Measurements from ENCODE around the gene ARHGAP36. TPM values are rescaled to one million over a fixed set of nuclear protein-coding genes. Genes with fewer than 3 reads are reported as not detected.

ARHGAP36 gene
- total and polyA plus RNA-seq, 9 of the 15 experiments (the other 6 are each of a cell fraction or from before 2014, with no cell fraction given), result not detected

GRCh38 chrX:131136776-131137175, 78.6 kb downstream of the ARHGAP36 start (continued):
- TF ChIP-seq RERE (CRISPR knock-in tag; IDR thresholded peaks at IDR 0.05; ENCODE audit: borderline replicate concordance), result no peak
- TF ChIP-seq ZNF354B (CRISPR knock-in tag; IDR thresholded peaks at IDR 0.05), result no peak
- no peak for TF ChIP-seq HEY1 (CRISPR knock-in tag; IDR thresholded peaks at IDR 0.05; ENCODE audit: borderline replicate concordance)
- TF ChIP-seq RBM15 (IDR thresholded peaks at IDR 0.05; ENCODE audit: insufficient read depth, low read length), result no peak
- TF ChIP-seq ZNF174 (CRISPR knock-in tag; IDR thresholded peaks at IDR 0.05), result no peak
- TF ChIP-seq ZNF408 (CRISPR knock-in tag; IDR thresholded peaks at IDR 0.05; ENCODE audit: low read depth), result peak; percentile 82; the same call in 1 of the 2 replicates
- TF ChIP-seq ZNF449 (CRISPR knock-in tag; IDR thresholded peaks at IDR 0.05), result peak; percentile 83; the same call in 1 of the 2 replicates
- TF ChIP-seq NR0B1 (IDR thresholded peaks at IDR 0.05; ENCODE audit: partially characterized antibody), result no peak
- TF ChIP-seq ZFP91 (CRISPR knock-in tag; IDR thresholded peaks at IDR 0.05), result no peak
- no peak for TF ChIP-seq YY1 (IDR thresholded peaks at IDR 0.05; ENCODE audit: borderline replicate concordance in 1 of 3, control insufficient read depth in 1 of 3, extremely low read depth in 1 of 3, insufficient read depth in 3 of 3, insufficient read length in 1 of 3, insufficient replicate concordance in 2 of 3, low read depth in 1 of 3, low read length in 2 of 3)
- no peak for TF ChIP-seq ZKSCAN3 (CRISPR knock-in tag; IDR thresholded peaks at IDR 0.05)
- TF ChIP-seq ZNF274 (IDR thresholded peaks at IDR 0.05; ENCODE audit: borderline replicate concordance, low read depth, low read length), result no peak
- TF ChIP-seq TCF3 (CRISPR knock-in tag; IDR thresholded peaks at IDR 0.05), result no peak
- no peak for TF ChIP-seq CHD4 (IDR thresholded peaks at IDR 0.05; ENCODE audit: insufficient read depth, insufficient replicate concordance, low read depth, low read length, poor library complexity, severe bottlenecking)
- TF ChIP-seq ILK (tag; IDR thresholded peaks at IDR 0.05; ENCODE audit: borderline replicate concordance, low read depth), result no peak
- no peak for TF ChIP-seq ZFP1 (CRISPR knock-in tag; IDR thresholded peaks at IDR 0.05)

All from K562 (cell line).